HEK293 (cell line): ENCODE results near the gene C1orf146.

ENCODE experiments used
- CTCF ChIP-seq: fragments of 450-650 bp; formaldehyde crosslinking; IDR thresholded peaks from 2 replicates; pipeline ENCODE4 v1.5.1; 2016; ENCODE audit warnings: missing biosample characterization, missing genetic modification characterization
- REST ChIP-seq: fragments of 450-650 bp; formaldehyde crosslinking; IDR thresholded peaks from 2 replicates; pipeline ENCODE4 v1.5.1; 2016; ENCODE audit warnings: missing biosample characterization, missing genetic modification characterization
- SP3 ChIP-seq: fragments of 450-650 bp; formaldehyde crosslinking; IDR thresholded peaks from 2 replicates; pipeline ENCODE4 v1.5.1; 2016; ENCODE audit warnings: missing biosample characterization, missing genetic modification characterization
- ZBTB10 ChIP-seq: fragments of 450-650 bp; formaldehyde crosslinking; IDR thresholded peaks from 2 replicates; pipeline ENCODE4 v1.5.1; 2016; ENCODE audit warnings: missing biosample characterization, missing genetic modification characterization
- ZBTB7A ChIP-seq: fragments of 450-650 bp; formaldehyde crosslinking; IDR thresholded peaks from 2 replicates; pipeline ENCODE4 v1.5.1; 2016; ENCODE audit warnings: low read depth, missing biosample characterization, missing genetic modification characterization
- ZNF10 ChIP-seq: fragments of 450-650 bp; formaldehyde crosslinking; IDR thresholded peaks from 2 replicates; pipeline ENCODE4 v1.5.1; 2017; ENCODE audit warnings: missing biosample characterization, missing genetic modification characterization
- ZNF133 ChIP-seq: fragments of 450-650 bp; formaldehyde crosslinking; IDR thresholded peaks from 2 replicates; pipeline ENCODE4 v1.5.1; 2016; ENCODE audit warnings: missing biosample characterization, missing genetic modification characterization
- ZNF221 ChIP-seq: fragments of 450-650 bp; formaldehyde crosslinking; IDR thresholded peaks from 2 replicates; pipeline ENCODE4 v1.5.1; 2017; ENCODE audit warnings: missing biosample characterization, missing genetic modification characterization, borderline replicate concordance
- ZNF274 ChIP-seq, 2 experiments: fragments of 200-500 bp in 1 of 2; fragments of 450-650 bp in 1 of 2; sonication (Bioruptor generic) in 1 of 2; formaldehyde crosslinking in 1 of 2; IDR thresholded peaks; 2 replicates each; pipeline versions ENCODE4 v1.5.1 to v1.6.1; 2014 to 2016; ENCODE audit warnings: borderline replicate concordance in 1 of 2, inconsistent platforms in 1 of 2, low read length in 1 of 2, missing biosample characterization in 1 of 2, missing genetic modification characterization in 1 of 2
- ZNF510 ChIP-seq: fragments of 450-650 bp; formaldehyde crosslinking; IDR thresholded peaks from 2 replicates; pipeline ENCODE4 v1.5.1; 2018; ENCODE audit warnings: mild to moderate bottlenecking, missing genetic modification characterization, missing biosample characterization; ENCODE audit not compliant: insufficient replicate concordance
- ZNF544 ChIP-seq: fragments of 450-650 bp; formaldehyde crosslinking; IDR thresholded peaks from 2 replicates; pipeline ENCODE4 v1.5.0; 2017; ENCODE audit warnings: missing biosample characterization, missing genetic modification characterization
- ZNF654 ChIP-seq: fragments of 450-650 bp; formaldehyde crosslinking; IDR thresholded peaks from 2 replicates; pipeline ENCODE4 v1.5.1; 2016; ENCODE audit warnings: low read depth, missing biosample characterization, missing genetic modification characterization
- ZNF785 ChIP-seq: fragments of 450-650 bp; formaldehyde crosslinking; IDR thresholded peaks from 2 replicates; pipeline ENCODE4 v1.5.1; 2016; ENCODE audit warnings: missing biosample characterization, missing genetic modification characterization
- ZNF792 ChIP-seq: fragments of 450-650 bp; formaldehyde crosslinking; IDR thresholded peaks from 2 replicates; pipeline ENCODE4 v1.5.1; 2016; ENCODE audit warnings: missing biosample characterization, missing genetic modification characterization

GRCh38 chr1:92186081-92186480 lies 31.6 kb upstream of the C1orf146 start:
- TF ChIP-seq ZBTB10 (tag by site-specific recombination) (no peak), ZNF544 (tag by site-specific recombination) (no peak), CTCF (tag by site-specific recombination) (no peak), ZNF654 (no peak), ZNF792 (no peak), ZNF785 (tag by site-specific recombination) (no peak), ZNF221 (tag by site-specific recombination) (no peak), ZBTB7A (no peak), REST (tag by site-specific recombination) (no peak), ZNF10 (tag by site-specific recombination) (no peak), ZNF510 (no peak), SP3 (no peak), ZNF274 (IDR thresholded peaks at IDR 0.05; ENCODE audit: low read length) (no peak), ZNF274 (tag by site-specific recombination; IDR thresholded peaks at IDR 0.05; ENCODE audit: borderline replicate concordance) (no peak), ZNF133 (tag by site-specific recombination) (no peak)
